ENCODE measurements around the gene GMPPA.

GRCh38 chr2:219493086-219493485, 5.6 kb upstream of the GMPPA start:
- TF ChIP-seq, protein P1, sequence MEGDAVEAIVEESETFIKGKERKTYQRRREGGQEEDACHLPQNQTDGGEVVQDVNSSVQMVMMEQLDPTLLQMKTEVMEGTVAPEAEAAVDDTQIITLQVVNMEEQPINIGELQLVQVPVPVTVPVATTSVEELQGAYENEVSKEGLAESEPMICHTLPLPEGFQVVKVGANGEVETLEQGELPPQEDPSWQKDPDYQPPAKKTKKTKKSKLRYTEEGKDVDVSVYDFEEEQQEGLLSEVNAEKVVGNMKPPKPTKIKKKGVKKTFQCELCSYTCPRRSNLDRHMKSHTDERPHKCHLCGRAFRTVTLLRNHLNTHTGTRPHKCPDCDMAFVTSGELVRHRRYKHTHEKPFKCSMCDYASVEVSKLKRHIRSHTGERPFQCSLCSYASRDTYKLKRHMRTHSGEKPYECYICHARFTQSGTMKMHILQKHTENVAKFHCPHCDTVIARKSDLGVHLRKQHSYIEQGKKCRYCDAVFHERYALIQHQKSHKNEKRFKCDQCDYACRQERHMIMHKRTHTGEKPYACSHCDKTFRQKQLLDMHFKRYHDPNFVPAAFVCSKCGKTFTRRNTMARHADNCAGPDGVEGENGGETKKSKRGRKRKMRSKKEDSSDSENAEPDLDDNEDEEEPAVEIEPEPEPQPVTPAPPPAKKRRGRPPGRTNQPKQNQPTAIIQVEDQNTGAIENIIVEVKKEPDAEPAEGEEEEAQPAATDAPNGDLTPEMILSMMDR (IDR thresholded peaks at IDR 0.05) = no peak
- TF ChIP-seq POLR2A (IDR thresholded peaks at IDR 0.05) = no peak
